ENCODE data around the gene OR52M1.
"Not testable (repeated sequence)": the region's sequence is repeated elsewhere in the genome, so short reads cannot be mapped to it uniquely, and the experiment has no call there.

Gene OR52M1

DNA sequence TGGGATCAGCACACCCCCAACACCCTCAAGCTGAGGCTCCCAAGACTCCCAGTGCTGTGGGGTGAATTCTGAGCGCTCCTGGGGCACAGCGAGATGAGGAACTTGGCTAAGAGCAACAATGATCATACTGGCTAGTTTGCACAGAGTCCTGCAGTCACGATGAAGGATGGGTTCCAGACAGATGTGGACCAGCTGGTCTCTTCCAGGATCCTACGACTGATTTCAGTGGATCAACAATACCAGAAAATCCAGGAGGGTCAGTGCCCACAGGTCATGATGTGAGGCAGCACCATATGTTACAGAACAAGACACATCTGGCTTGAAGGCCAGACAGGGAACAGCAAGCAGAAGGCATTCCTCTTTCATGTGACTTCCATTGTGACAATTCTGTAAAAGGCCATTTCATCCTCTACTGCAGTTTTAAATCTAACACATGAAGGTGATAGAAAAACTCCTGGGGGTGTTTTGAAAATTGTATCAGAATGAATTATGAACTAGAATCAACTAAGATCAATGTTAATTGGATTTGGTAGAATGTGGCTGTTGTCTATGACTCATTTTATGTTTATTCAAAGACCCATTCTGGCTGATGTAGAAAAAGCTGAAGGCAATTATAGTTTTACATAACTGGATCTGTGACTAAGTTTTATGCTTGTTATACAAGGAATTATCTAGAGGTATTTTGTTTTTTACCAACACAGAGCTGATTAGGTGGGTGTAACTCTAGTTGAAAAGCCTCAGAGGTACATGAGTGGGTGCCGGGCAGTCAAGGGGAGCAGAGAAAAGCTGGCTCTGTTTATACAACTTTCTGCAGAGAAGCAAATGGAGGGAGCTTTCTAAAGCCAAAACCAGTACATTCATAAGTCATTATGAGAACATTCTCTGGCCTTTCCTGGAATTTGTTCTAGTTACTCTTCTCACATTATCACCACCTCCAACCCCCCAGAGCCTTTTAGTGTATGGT, 33.4 kb upstream of the OR52M1 start:
- TF ChIP-seq, protein P1, sequence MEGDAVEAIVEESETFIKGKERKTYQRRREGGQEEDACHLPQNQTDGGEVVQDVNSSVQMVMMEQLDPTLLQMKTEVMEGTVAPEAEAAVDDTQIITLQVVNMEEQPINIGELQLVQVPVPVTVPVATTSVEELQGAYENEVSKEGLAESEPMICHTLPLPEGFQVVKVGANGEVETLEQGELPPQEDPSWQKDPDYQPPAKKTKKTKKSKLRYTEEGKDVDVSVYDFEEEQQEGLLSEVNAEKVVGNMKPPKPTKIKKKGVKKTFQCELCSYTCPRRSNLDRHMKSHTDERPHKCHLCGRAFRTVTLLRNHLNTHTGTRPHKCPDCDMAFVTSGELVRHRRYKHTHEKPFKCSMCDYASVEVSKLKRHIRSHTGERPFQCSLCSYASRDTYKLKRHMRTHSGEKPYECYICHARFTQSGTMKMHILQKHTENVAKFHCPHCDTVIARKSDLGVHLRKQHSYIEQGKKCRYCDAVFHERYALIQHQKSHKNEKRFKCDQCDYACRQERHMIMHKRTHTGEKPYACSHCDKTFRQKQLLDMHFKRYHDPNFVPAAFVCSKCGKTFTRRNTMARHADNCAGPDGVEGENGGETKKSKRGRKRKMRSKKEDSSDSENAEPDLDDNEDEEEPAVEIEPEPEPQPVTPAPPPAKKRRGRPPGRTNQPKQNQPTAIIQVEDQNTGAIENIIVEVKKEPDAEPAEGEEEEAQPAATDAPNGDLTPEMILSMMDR (IDR thresholded peaks at IDR 0.05; ENCODE audit: insufficient read depth, low read length, missing control alignments), result no peak
- POLR2A ChIA-PET, result no interaction called here
- no peak overlapping the region for H3K4me3 ChIP-seq (ENCODE audit: low read depth, low read length)
- no peak for DNase-seq (ENCODE audit: low read depth, low spot score)
- CTCF ChIA-PET, result no interaction called here

DNA sequence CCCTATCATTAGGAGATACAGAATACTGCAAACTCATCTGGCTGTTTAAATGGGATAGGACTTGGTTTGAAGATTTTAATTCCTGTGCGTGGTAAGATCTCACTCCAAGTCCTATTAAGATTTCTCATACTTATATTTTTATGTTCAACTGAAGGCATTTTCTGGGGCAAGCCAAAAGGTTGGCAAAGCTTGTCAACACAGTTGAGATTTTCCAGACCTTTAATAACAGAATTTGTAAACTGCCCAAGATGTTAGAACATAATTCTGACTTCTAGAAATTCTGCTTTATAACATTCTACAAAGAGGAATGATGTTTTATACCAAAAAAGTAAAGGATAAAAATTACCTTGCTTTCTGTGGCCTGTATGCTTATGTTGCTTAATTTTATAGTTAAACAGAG, 30.8 kb upstream of the OR52M1 start:
- TF ChIP-seq, protein P1 (IDR thresholded peaks at IDR 0.05; ENCODE audit: insufficient read depth, low read length, missing control alignments), result no peak
- H3K4me3 ChIP-seq (ENCODE audit: low read depth, low read length), result no peak overlapping the region
- no peak for DNase-seq (ENCODE audit: low read depth, low spot score)
- POLR2A ChIA-PET, result no interaction called here
- CTCF ChIA-PET, result no interaction called here

DNA sequence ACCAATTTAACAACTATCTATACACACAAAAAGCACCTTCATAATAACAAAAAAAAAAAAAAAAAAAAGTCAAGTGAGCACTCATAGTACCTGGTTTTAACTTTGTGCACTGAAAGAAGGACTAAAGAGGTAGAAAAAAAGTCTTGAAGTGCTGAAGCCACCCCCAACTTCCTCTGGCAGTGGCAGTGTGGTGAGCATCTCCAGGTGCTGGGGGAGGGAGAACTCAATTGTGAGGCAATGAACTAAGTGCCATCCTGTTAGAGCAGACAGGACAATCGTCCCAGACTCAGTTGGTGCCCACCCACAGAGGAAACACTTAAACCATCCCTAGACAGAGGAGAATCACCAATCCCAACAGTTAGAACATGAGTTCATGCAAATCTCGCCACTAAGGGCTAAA, 22.7 kb upstream of the OR52M1 start:
- TF ChIP-seq, protein P1 (IDR thresholded peaks at IDR 0.05; ENCODE audit: insufficient read depth, low read length, missing control alignments), result no peak
- ChIA-PET POLR2A (no interaction called here), CTCF (interaction anchor here (1.5 kb wide), 1 partner anchor 29 kb away, joined by 3 read pairs; no protein-coding TSS in a partner anchor)
- H3K4me3 ChIP-seq (ENCODE audit: low read depth, low read length), result no peak overlapping the region
- no peak for DNase-seq (ENCODE audit: low read depth, low spot score)

DNA sequence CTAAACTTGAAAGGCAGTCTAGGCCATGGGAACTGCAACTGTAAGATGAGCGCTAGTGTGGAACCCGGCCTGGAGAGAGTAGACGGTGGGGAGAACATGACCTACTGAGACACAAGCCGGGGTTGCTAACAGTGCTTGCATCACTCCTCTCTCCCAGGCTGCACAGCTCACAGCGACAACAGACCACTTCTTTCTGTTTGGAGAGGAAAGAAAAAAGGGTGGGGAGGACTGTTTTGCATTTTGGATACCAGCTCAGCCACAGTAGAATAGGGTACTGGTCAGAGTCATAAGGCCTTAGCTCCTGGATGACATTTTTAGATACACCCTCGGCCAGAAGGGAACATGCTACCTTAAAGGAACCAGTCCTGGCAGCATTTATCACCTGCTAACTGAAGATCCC, 22.2 kb upstream of the OR52M1 start:
- POLR2A ChIA-PET, result no interaction called here

DNA sequence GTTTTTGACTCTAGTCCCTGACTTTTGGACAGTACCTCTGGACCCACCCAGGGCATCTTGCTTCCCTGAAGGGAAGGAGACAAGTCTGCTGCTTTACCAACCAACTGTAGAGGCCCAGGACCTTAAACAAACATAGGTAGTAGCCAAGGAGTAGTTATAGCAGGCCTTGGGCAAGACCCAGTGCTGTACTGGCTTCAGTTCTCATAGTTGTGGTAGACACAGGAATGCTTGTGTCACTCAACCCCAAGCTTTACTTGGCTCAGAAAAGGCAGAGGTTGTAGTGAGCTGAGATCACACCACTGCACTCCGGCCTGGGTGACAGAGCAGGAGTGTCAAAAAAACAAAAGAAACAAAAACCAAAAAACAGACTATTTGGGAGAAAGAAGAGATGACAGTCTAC, 21.3 kb upstream of the OR52M1 start:
- peak; percentile 4 for DNase-seq (ENCODE audit: low read depth, low spot score)
- ChIA-PET CTCF (no interaction called here), POLR2A (no interaction called here)
- TF ChIP-seq, protein P1 (IDR thresholded peaks at IDR 0.05; ENCODE audit: insufficient read depth, low read length, missing control alignments), result no peak
- no peak overlapping the region for H3K4me3 ChIP-seq (ENCODE audit: low read depth, low read length)

More for the DNA sequence above, 22.2 kb upstream of the OR52M1 start:
- CTCF ChIA-PET, result interaction anchor here (1.5 kb wide), 1 partner anchor 29 kb away, joined by 3 read pairs; no protein-coding TSS in a partner anchor
- no peak for DNase-seq (ENCODE audit: low read depth, low spot score)
- H3K4me3 ChIP-seq (ENCODE audit: low read depth, low read length), result no peak overlapping the region
- TF ChIP-seq, protein P1 (IDR thresholded peaks at IDR 0.05; ENCODE audit: insufficient read depth, low read length, missing control alignments), result no peak

DNA sequence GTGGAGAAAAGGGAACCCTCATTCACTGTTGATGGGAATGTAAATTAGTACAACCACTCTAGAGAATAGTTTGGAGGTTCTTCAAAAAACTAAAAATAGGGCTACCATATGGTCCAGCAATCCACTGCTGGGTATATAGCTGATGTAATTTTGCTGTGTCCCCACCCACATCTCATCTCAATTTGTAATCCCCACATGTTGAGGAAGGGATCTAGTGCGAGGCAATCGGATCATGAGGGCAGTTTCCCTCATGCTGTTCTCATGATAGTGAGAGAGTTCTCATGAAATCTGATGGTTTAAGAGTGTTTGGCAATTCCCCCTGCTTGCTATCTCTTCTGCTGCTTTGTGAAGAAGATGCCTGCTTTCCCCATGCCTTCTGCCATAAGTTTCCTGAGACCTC, 17.1 kb upstream of the OR52M1 start:
- ChIA-PET CTCF (interaction anchor here (1.1 kb wide), 1 partner anchor 13 kb away, joined by 3 read pairs; no protein-coding TSS in a partner anchor), POLR2A (no interaction called here)
- no peak for DNase-seq (ENCODE audit: low read depth, low spot score)
- TF ChIP-seq, protein P1 (IDR thresholded peaks at IDR 0.05; ENCODE audit: insufficient read depth, low read length, missing control alignments), result no peak
- no peak overlapping the region for H3K4me3 ChIP-seq (ENCODE audit: low read depth, low read length)

DNA sequence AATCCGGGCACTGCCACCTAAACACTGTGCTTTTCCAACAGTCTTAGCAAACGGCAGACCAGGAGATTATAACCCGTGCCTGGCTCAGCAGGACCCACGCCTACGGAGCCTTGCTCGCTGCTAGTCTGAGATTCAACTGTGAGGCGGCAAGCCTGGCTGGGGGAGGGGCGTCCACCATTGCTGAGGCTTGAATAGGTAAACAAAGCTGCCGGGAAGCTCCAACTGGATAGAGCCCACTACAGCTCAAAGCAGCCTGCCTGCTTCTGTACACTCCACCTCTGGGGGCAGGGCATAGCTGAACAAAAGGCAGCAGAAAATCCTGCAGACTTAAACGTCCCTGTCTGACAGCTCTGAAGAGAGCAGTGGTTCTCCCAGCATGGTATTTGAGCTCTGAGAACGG, 13.3 kb upstream of the OR52M1 start:
- H3K4me3 ChIP-seq (ENCODE audit: low read depth, low read length); CTCF ChIA-PET; DNase-seq (ENCODE audit: low read depth, low spot score); POLR2A ChIA-PET: not testable (repeated sequence)

Measured in AG04449 (cell line).